ENCODE results near the gene HDAC1. TPM values are rescaled to one million over a fixed set of nuclear protein-coding genes. Genes with fewer than 3 reads are reported as not detected.

The HDAC1 gene
- total and polyA plus RNA-seq, 2 of the 8 experiments (the other 6 are each of a cell fraction or from before 2014, with no cell fraction given): 111 to 125 TPM

DNA sequence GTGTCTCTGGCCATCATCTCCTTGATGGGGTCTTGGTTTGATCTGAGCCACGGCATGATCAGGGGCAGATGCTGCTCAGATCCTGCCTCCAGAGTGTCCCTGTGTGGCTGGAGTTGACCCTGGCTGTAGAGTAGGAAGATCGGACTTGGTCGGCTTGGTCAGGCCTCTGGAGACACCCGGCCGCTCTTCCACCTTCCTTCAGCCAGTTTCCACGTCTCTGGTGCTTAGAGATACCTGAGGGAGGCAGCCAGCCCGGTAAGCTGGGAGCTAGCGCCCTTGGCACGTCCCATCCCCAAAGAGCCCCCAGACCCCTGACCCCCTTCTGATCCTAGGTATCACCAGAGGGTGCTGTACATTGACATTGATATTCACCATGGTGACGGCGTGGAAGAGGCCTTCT lies 35.3 kb downstream of the HDAC1 start:
- DNase-seq (ENCODE audit: low read depth in 1 of 2, low spot score in 2 of 2) (no peak), FAIRE-seq (no peak)
- Histone ChIP-seq H4K8ac (ENCODE audit: extremely low read depth, insufficient read depth, low read length) (no peak overlapping the region), H3K23ac (ENCODE audit: insufficient read length) (no peak overlapping the region), H3K9ac (replicated peaks in 1 of 4; ENCODE audit: extremely low read depth in 1 of 4, low read depth in 3 of 4, low read length in 3 of 4) (no peak overlapping the region), H3K18ac (ENCODE audit: extremely low read depth, low read length) (no peak overlapping the region), H3K79me2 (ENCODE audit: control insufficient read depth in 1 of 2, insufficient read depth in 2 of 2, low read length in 2 of 2) (no peaks in the 10 kb centered on the region), H3K23me2 (ENCODE audit: low read depth, low read length) (no peaks in the 10 kb centered on the region), H3K27ac (ENCODE audit: low read depth, low read length) (no peak overlapping the region), H2BK12ac (ENCODE audit: low read depth, low read length) (no peak overlapping the region), H3K4me1 (replicated peaks in 1 of 4; ENCODE audit: control insufficient read depth in 3 of 4, insufficient read depth in 4 of 4, low read length in 3 of 4) (peaks cover 0 to 6% (median 2%) of the 10 kb centered on the region in 4 experiments; a peak in 5 of 7 replicates), H2BK15ac (ENCODE audit: low read length) (no peak overlapping the region), H3K9me3 (ENCODE audit: insufficient read depth in 2 of 2, low read depth in 1 of 2, low read length in 1 of 2) (no peaks in the 10 kb centered on the region), H2BK20ac (ENCODE audit: low read length) (no peak overlapping the region), H4K20me1 (replicated peaks in 1 of 2; ENCODE audit: control insufficient read depth in 1 of 2, insufficient read depth in 2 of 2, low read length in 2 of 2) (peaks cover 0 to 8% of the 10 kb centered on the region in 2 experiments), H3K4me2 (ENCODE audit: insufficient read depth in 1 of 2, low read depth in 2 of 2, low read length in 2 of 2) (no peak overlapping the region), H3K4ac (replicated peaks; ENCODE audit: insufficient read length, low read depth, low read length) (no peak overlapping the region), H3K27me3 (replicated peaks in 1 of 4; ENCODE audit: control insufficient read depth in 3 of 4, extremely low read depth in 1 of 4, insufficient read depth in 3 of 4, low read length in 3 of 4) (no peaks in the 10 kb centered on the region), H3K79me1 (ENCODE audit: low read depth, low read length) (no peaks in the 10 kb centered on the region; the same call in 1 of the 2 replicates), H3K36me3 (ENCODE audit: control insufficient read depth in 2 of 4, insufficient read depth in 4 of 4, low read length in 3 of 4) (peaks cover 16 to 65% (median 36%) of the 10 kb centered on the region in 4 experiments; a peak in 7 of 8 replicates), H4K91ac (replicated peaks; ENCODE audit: insufficient read length, low read length) (no peak overlapping the region), H2AFZ (ENCODE audit: low read length) (no peak overlapping the region), H2BK120ac (replicated peaks; ENCODE audit: low read depth, low read length) (no peak overlapping the region), H3K4me3 (ENCODE audit: extremely low read depth in 1 of 4, insufficient read depth in 2 of 4, low read depth in 3 of 4, low read length in 4 of 4) (no peak overlapping the region), H3K14ac (ENCODE audit: insufficient read length) (no peak overlapping the region), H3K56ac (replicated peaks; ENCODE audit: insufficient read length, low read depth, low read length) (no peak overlapping the region), H4K5ac (ENCODE audit: insufficient read length, low read depth, low read length) (no peak overlapping the region), H2BK5ac (ENCODE audit: low read depth, low read length) (no peak overlapping the region), H2AK5ac (ENCODE audit: low read depth, low read length) (no peak overlapping the region)
- CTCF ChIA-PET (ENCODE audit: partially characterized antibody): no interaction called here
- 97% methylated on average over 11 of the region's 11 CpGs; no CpG with 5 or more reads in 1 of the 2 experiments for WGBS, 2 experiments (ENCODE audit: extremely low coverage in 1 of 2, insufficient coverage in 1 of 2, insufficient read length in 1 of 2, insufficient replicate concordance in 2 of 2, low coverage in 1 of 2, low lambda C conversion rate in 2 of 2, missing lambda C conversion rate in 1 of 2)
- TF ChIP-seq TCF12 (IDR thresholded peaks at IDR 0.05; ENCODE audit: low read depth, low read length): no peak
- TF ChIP-seq EGR1 (IDR thresholded peaks at IDR 0.05; ENCODE audit: borderline replicate concordance, low read depth, low read length): no peak
- TF ChIP-seq CBX5 (IDR thresholded peaks at IDR 0.05; ENCODE audit: low read depth, low read length): no peak
- no peak for TF ChIP-seq SP4 (IDR thresholded peaks at IDR 0.05; ENCODE audit: low read length)
- POLR2A ChIA-PET (ENCODE audit: partially characterized antibody): interaction anchor here (1.2 to 13.4 kb wide), 4 partner anchors 9 to 111 kb away, joined by 3 to 321 read pairs (median 4); partner anchors contain the start of genes HDAC1 and MARCKSL1
